HG02973 (cell line): Measurements from ENCODE around the gene TTC17.
"Not testable (repeated sequence)": the region's sequence is repeated elsewhere in the genome, so short reads cannot be mapped to it uniquely, and the experiment has no call there.

ENCODE experiments used
- ATAC-seq: cut with Tn5 transposase; IDR thresholded peaks from one replicate; pipeline ENCODE4 v1.9.1; 2021; ENCODE audit warnings: moderate library complexity; ENCODE audit not compliant: unreplicated experiment

The TTC17 gene, protein sequence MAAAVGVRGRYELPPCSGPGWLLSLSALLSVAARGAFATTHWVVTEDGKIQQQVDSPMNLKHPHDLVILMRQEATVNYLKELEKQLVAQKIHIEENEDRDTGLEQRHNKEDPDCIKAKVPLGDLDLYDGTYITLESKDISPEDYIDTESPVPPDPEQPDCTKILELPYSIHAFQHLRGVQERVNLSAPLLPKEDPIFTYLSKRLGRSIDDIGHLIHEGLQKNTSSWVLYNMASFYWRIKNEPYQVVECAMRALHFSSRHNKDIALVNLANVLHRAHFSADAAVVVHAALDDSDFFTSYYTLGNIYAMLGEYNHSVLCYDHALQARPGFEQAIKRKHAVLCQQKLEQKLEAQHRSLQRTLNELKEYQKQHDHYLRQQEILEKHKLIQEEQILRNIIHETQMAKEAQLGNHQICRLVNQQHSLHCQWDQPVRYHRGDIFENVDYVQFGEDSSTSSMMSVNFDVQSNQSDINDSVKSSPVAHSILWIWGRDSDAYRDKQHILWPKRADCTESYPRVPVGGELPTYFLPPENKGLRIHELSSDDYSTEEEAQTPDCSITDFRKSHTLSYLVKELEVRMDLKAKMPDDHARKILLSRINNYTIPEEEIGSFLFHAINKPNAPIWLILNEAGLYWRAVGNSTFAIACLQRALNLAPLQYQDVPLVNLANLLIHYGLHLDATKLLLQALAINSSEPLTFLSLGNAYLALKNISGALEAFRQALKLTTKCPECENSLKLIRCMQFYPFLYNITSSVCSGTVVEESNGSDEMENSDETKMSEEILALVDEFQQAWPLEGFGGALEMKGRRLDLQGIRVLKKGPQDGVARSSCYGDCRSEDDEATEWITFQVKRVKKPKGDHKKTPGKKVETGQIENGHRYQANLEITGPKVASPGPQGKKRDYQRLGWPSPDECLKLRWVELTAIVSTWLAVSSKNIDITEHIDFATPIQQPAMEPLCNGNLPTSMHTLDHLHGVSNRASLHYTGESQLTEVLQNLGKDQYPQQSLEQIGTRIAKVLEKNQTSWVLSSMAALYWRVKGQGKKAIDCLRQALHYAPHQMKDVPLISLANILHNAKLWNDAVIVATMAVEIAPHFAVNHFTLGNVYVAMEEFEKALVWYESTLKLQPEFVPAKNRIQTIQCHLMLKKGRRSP

GRCh38 chr11:43358801-43359421 is at the start of gene TTC17:
Gene TTC17 (plus strand): TSS chr11:43358920. CDS start chr11:43358955, 35 bp downstream.
- peak; percentile 90 for ATAC-seq

DNA sequence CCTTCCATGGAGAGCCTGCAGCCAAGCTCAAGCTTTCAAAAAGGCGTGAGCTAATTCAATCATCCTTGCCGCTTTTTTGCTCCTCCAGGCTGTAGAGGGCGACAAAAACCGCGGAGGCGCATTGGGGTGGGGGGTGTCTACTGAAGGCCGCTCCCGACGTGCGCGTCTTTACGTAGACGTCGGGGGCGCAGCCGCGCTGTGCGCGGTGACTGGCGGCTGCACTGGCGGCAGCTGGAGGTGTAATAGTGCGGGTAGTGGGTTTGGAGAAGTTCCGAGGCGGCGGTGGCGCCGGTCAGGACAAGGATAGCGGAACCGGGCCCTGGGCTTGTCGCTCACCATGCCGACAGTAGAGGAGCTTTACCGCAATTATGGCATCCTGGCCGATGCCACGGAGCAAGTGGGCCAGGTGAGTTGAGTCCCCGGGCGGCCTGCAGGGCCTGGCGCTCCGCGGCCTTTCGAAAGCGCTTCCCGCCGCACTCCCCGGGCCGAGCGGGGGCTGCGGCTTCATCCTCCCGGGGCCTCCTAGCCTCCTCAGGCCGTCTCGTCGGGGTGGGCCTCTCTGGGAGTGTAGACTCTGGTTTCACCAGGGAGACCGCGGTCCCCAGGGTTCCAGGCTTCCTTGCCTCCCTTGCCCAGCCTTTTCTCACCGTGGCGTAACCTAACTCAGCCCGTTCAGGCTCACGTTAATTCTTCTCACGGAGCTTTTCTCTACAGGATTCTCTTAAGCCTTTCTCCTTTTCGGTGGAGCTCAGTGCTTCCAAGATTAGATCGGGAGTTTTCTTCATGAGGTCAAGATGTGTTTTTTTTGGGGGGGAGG is 46.7 kb upstream of the TTC17 start, which contains the start of gene API5:
TSS of gene API5 (plus strand) at position 206 of the 817 bp plus-strand sequence. CDS start at position 338, 132 bp downstream.
- ATAC-seq = peak; percentile 97

GRCh38 chr11:43315966-43316365 is 42.8 kb upstream of the TTC17 start:
- ATAC-seq = no peak

DNA sequence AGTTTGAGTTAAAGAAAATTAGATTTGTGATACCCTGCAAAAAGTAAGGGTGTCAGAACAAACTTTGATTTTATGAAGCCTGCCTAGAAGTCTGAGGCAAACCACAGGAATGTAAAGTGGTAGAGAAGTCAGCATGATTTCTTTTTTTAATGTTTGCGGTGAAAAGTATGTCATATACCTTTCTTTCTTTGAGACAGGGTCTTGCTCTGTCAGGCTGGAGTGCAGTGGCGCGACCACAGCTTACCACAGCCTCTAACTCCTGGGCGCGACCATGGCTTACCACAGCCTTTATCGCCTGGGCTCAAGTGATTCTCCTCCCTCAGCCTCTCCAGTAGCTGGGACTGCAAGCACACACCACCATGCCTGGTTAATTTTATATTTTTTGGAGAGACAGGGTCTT is 42.3 kb upstream of the TTC17 start:
- ATAC-seq = no peak

- ATAC-seq = no peak
Measured at GRCh38 chr11:43327987-43328386, 30.7 kb upstream of the TTC17 start.

DNA sequence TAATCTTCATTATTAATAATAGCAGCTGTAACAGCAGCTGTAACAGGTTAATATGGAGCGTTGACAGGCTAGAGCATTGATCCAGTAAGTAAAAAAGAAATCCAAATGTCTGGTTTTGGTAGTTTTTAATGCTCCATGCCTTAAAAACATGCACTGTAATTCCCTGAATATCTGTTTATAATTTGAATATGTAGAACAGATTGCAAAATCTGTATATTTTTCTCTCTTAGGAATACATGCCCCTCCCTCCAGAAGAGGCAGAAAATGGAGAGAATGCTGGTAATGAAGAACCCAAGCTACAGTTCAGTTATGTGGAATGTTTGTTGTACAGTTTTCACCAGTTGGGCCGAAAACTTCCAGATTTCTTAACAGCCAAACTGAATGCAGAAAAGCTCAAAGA is 30.2 kb upstream of the TTC17 start:
- ATAC-seq = no peak

DNA sequence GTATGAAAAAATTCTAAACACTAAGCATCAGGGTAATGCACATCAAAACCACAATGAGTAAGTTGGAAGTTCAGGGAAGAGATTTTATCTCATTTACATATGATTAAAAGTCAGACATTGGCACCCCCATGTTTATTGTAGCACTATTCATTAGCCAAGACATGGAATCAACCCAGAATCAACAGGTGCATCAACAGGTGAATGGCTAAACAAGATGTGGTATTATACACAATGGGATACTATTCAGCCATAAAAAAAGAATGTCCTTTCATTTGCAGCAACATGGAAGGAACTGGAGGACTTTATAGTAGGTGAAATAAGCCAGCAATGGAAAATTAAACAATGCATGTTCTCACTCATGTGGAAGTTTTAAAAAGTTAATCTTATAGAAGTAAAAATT is 17.6 kb upstream of the TTC17 start:
- ATAC-seq = no peak

- not testable (repeated sequence) for ATAC-seq
Measured at GRCh38 chr11:43351426-43351825, 7.3 kb upstream of the TTC17 start.

GRCh38 chr11:43354311-43354710 is 4.4 kb upstream of the TTC17 start:
- no peak for ATAC-seq

DNA sequence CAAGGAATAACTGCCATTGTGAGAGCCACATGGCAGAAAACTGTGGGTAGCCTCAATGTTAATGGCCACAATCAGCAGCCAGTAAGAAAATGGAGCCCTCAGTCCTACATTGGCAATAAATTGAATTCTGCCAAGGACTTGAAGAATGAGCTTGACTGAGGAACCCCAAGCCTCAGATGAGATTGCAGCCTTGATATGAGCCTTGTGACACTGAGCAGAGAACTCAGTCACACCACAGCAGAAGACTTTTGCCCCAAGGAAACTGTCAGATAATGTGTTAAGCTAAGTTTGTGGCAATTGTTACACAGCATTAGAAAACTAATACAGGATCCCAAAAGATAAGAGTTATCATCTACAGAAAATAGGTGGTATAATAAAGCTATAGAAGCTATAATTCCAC is 2.4 kb upstream of the TTC17 start:
- no peak for ATAC-seq

GRCh38 chr11:43358279-43358800 is 380 bp upstream of the TTC17 start:
- ATAC-seq = no peak

GRCh38 chr11:43359422-43359818 is 700 bp downstream of the TTC17 start:
- peak; percentile 47 for ATAC-seq

- ATAC-seq = no peak
Measured at GRCh38 chr11:43360361-43361032, 1.8 kb downstream of the TTC17 start.

- no peak for ATAC-seq
Measured at GRCh38 chr11:43366677-43367076, 8.0 kb downstream of the TTC17 start.

DNA sequence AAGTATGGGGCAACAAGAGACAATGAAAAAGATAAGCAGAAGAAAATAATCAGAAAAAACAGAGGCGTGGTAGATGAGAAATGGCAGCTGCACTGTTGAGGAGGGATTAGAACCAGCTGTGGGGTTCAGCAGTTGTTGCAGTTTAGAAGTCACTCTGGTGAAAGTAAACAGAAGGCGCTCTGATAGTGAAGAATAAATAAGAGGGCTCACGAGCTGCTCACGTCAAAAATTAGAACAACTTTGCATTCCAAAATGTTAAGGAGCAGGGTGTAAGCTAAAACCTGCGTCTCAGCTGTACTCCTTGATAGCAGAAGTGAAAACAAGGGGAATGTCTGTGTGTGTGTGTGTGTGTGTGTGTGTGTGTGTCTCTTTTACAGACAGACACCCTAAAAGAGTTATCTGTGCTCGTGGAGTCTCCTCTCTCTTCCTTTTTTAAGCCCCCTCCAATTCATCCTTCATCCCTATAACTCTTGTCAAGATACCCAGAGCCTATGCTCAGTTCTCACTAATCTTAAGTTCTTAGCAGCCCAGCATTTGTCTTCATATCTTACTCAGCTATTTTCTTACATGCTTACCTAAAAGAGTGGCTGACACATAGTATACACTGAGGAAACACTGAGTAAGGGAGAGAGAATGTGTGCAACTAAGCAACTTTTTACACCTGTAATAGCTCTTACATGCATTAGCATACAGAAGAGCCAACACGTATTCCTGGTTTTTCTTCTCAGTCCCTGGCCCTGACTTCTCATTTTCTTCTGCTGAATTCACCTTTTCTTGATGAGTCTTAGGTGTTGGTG is 8.9 kb downstream of the TTC17 start:
- ATAC-seq = no peak

- no peak for ATAC-seq
Measured at GRCh38 chr11:43376065-43376464, 17.3 kb downstream of the TTC17 start.

GRCh38 chr11:43376594-43376993 is 17.9 kb downstream of the TTC17 start:
- no peak for ATAC-seq

DNA sequence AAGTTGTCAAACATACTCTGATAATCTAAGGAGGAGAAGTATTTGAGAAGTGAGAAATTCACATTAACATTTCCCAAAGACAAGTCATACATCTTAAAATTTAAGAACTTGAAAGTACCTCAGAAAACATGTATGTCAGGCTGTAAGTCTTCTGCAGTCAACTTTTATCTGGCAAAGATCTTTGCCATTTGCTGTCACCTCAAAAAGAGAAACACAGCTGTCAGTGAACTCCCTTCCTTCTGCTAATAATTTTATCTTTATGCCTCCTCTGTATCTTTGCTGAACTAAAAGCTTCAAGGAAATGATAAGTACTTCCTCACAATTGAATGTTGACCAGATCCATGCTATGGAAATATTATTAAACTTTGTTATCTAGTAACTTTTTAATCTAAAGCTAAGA is 18.7 kb downstream of the TTC17 start:
- no peak for ATAC-seq
